ENCODE results near the gene TGFB2. TPM values are rescaled to one million over a fixed set of nuclear protein-coding genes. Genes with fewer than 3 reads are reported as not detected.
"Not testable (repeated sequence)": the region's sequence is repeated elsewhere in the genome, so short reads cannot be mapped to it uniquely, and the experiment has no call there.

TGFB2 gene
- polyA plus RNA-seq, 6 donors from 2014 or later, result 0.23 to 1.1 (median 0.43) TPM; not detected in 1

GRCh38 chr1:218315638-218316037 is 29.5 kb upstream of the TGFB2 start:
- no peak overlapping the region for H3K4me3 Mint-ChIP-seq
- peaks cover 22 to 25% of the 10 kb centered on the region in 2 donors for H3K36me3 Mint-ChIP-seq
- peaks cover 0 to 3% (median 0%) of the 10 kb centered on the region in 7 donors for H3K9me3 Mint-ChIP-seq
- no peak for DNase-seq
- ATAC-seq (ENCODE audit: low read depth in 2 of 2), result no peak
- H3K27me3 Mint-ChIP-seq, result no peaks in the 10 kb centered on the region
- H3K4me1 Mint-ChIP-seq, result peaks cover 0 to 7% (median 0%) of the 10 kb centered on the region in 3 donors
- no peak overlapping the region for H3K27ac Mint-ChIP-seq

GRCh38 chr1:218317061-218317460 is 28.1 kb upstream of the TGFB2 start:
- no peaks in the 10 kb centered on the region for H3K27me3 Mint-ChIP-seq
- DNase-seq (no peak), ATAC-seq (ENCODE audit: low read depth in 2 of 2) (no peak)
- peaks cover 0 to 7% (median 0%) of the 10 kb centered on the region in 3 donors for H3K4me1 Mint-ChIP-seq
- H3K36me3 Mint-ChIP-seq, result peaks cover 13 to 16% of the 10 kb centered on the region in 2 donors
- H3K9me3 Mint-ChIP-seq, result peaks cover 0 to 3% (median 0%) of the 10 kb centered on the region in 7 donors
- H3K4me3 Mint-ChIP-seq, result no peak overlapping the region
- peak overlapping the region in 1 of 6 donors; percentile 49 for H3K27ac Mint-ChIP-seq

DNA sequence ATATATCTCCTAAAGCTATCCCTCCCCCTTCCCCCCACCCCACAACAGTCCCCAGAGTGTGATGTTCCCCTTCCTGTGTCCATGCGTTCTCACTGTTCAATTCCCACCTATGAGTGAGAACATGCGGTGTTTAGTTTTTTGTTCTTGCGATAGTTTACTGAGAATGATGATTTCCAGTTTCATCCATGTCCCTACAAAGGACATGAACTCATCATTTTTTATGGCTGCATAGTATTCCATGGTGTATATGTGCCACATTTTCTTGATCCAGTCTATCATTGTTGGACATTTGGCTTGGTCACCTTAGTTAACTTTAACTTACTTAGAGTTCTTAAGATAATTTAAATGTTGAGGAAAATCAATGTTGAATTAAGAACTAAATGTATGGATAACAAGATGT is 25.0 kb upstream of the TGFB2 start:
- DNase-seq; H3K27me3 Mint-ChIP-seq; ATAC-seq (ENCODE audit: low read depth in 2 of 2); H3K4me1 Mint-ChIP-seq; H3K27ac Mint-ChIP-seq; H3K4me3 Mint-ChIP-seq; H3K9me3 Mint-ChIP-seq: not testable (repeated sequence)
- H3K36me3 Mint-ChIP-seq, result peaks cover 10 to 22% of the 10 kb centered on the region in 2 donors

DNA sequence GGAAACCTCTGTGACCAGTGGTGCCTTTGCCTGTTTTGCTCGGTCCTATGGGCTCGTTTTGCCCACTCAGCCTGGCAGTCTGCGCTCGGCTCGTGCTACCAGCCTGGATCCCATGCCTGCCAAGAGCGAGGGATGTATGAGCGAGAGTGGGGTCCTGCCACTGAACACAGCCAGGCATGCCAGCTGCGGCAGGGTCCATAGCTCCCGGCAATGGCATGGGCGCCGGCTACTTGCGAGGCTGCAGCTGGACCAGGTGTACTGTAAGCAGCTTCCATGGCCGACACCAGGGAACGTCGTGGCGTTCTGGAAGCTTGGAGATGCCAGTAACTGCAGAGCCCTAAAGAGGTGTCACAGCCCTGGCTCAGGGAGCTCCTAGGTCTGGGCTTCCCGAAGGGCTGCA is 22.4 kb upstream of the TGFB2 start:
- Mint-ChIP-seq H3K36me3 (peaks cover 10 to 23% of the 10 kb centered on the region in 2 donors), H3K27me3 (no peaks in the 10 kb centered on the region)
- DNase-seq, result no peak

GRCh38 chr1:218323568-218324225 is 21.4 kb upstream of the TGFB2 start:
- peaks cover 15 to 23% of the 10 kb centered on the region in 2 donors for H3K36me3 Mint-ChIP-seq
- H3K27ac Mint-ChIP-seq, result no peak overlapping the region
- H3K9me3 Mint-ChIP-seq, result peaks cover 0 to 3% (median 0%) of the 10 kb centered on the region in 7 donors
- no peaks in the 10 kb centered on the region for H3K4me1 Mint-ChIP-seq
- DNase-seq (no peak), ATAC-seq (ENCODE audit: low read depth in 2 of 2) (no peak)
- no peaks in the 10 kb centered on the region for H3K27me3 Mint-ChIP-seq
- no peak overlapping the region for H3K4me3 Mint-ChIP-seq

More for the DNA sequence above, 22.4 kb upstream of the TGFB2 start:
- ATAC-seq (ENCODE audit: low read depth in 2 of 2), result no peak
- H3K9me3 Mint-ChIP-seq, result peaks cover 0 to 3% (median 0%) of the 10 kb centered on the region in 7 donors
- H3K4me1 Mint-ChIP-seq, result no peaks in the 10 kb centered on the region
- no peak overlapping the region for H3K4me3 Mint-ChIP-seq
- peak overlapping the region in 1 of 6 donors; percentile 37 for H3K27ac Mint-ChIP-seq

GRCh38 chr1:218324226-218324580 is 20.9 kb upstream of the TGFB2 start:
- Mint-ChIP-seq H3K27me3 (no peaks in the 10 kb centered on the region), H3K27ac (peak overlapping the region in 1 of 6 donors; percentile 20), H3K9me3 (peaks cover 0 to 3% (median 0%) of the 10 kb centered on the region in 7 donors), H3K4me1 (no peaks in the 10 kb centered on the region), H3K4me3 (no peak overlapping the region), H3K36me3 (peaks cover 18 to 23% of the 10 kb centered on the region in 2 donors)
- no peak for DNase-seq
- no peak for ATAC-seq (ENCODE audit: low read depth in 2 of 2)

- peak overlapping the region in 1 of 8 donors; percentile 13 for H3K4me3 Mint-ChIP-seq
- ATAC-seq (ENCODE audit: low read depth in 2 of 2) (no peak), DNase-seq (no peak)
- peaks cover 7 to 22% of the 10 kb centered on the region in 2 donors for H3K36me3 Mint-ChIP-seq
- no peaks in the 10 kb centered on the region for H3K4me1 Mint-ChIP-seq
- H3K27me3 Mint-ChIP-seq, result no peaks in the 10 kb centered on the region
- peak overlapping the region in 3 of 6 donors; percentile 23 to 92 (median 36) for H3K27ac Mint-ChIP-seq
- no peaks in the 10 kb centered on the region for H3K9me3 Mint-ChIP-seq
These were observed 16.4 kb upstream of the TGFB2 start for GRCh38 chr1:218328769-218329168.

- Mint-ChIP-seq H3K4me1 (no peaks in the 10 kb centered on the region), H3K36me3 (peaks cover 7 to 14% of the 10 kb centered on the region in 2 donors), H3K27ac (no peak overlapping the region), H3K4me3 (no peak overlapping the region), H3K27me3 (no peaks in the 10 kb centered on the region), H3K9me3 (no peaks in the 10 kb centered on the region)
- DNase-seq (peak; percentile 24), ATAC-seq (ENCODE audit: low read depth in 2 of 2) (peak; percentile 30 to 51)
These were observed 15.0 kb upstream of the TGFB2 start for GRCh38 chr1:218330043-218330623.

DNA sequence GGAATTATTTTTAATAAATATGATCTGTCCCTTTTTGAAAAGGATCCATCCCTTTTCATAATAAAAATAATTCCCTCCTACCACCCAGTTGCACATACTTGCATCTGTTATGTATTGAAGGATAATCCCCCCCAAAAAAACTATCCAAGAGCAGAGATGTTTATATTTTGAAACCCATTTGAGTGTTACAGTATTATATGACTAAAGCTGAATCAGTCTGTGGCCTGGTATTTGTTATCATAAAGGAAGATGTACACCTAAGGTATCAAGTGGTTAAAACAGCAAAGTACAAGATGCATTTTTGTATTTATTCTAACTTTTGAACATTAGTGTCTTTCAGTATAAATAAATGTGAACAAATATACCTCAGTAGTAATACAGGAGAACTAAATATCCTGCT is 12.7 kb upstream of the TGFB2 start:
- Mint-ChIP-seq H3K9me3 (no peaks in the 10 kb centered on the region), H3K27ac (no peak overlapping the region), H3K27me3 (no peaks in the 10 kb centered on the region), H3K4me3 (no peak overlapping the region), H3K36me3 (peaks cover 7 to 11% of the 10 kb centered on the region in 2 donors), H3K4me1 (no peaks in the 10 kb centered on the region)
- no peak for DNase-seq
- ATAC-seq (ENCODE audit: low read depth in 2 of 2), result no peak

DNA sequence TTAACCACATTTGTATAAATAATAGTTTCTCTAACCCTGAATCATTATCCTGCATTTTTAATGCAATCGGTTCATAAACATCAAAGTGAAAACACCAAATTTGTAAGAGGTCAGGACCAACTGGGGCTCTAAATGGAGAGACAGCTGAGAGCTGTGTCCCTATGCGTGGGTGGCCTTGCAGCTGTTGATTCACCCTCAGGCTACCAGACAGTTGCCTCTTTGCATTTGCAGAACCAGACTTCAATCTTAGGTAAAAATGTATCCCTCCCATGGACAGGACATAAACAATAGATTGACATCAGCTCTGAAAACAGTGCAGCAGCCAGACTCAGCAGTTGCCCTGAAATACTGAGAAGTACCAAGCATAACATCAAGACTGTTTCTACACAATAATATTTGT is 8.8 kb upstream of the TGFB2 start:
- Mint-ChIP-seq H3K36me3 (peaks cover 0 to 11% of the 10 kb centered on the region in 2 donors), H3K27me3 (no peaks in the 10 kb centered on the region), H3K27ac (no peak overlapping the region), H3K9me3 (no peaks in the 10 kb centered on the region), H3K4me1 (peaks cover 0 to 2% (median 0%) of the 10 kb centered on the region in 3 donors), H3K4me3 (no peak overlapping the region)
- no peak for DNase-seq
- no peak for ATAC-seq (ENCODE audit: low read depth in 2 of 2)

DNA sequence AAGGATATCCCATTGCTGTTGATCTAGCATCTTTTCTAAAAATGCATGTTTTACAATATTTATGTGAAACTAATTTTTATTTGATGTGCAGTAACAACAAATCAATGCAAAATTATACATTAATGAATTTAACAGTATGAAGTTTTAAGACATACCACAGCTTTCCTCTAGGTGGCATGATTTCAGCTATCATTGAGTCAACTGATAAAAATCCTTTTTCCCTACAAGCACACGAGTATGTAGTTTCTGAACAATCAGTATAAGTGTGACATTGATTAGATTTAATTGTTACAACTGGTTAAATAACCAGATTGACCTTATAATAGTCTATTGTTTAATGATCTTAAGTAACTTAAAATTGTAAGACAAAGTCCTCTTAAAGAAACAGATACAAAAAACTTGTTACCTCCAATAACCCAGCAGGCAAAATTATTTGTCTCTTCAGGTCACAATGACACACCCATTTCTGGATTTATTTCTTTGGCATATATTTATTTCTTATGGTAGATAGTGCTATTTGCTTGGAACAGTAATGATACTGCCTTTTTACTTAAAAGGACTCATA is 5.8 kb upstream of the TGFB2 start:
- peak in 1 of 2 donors; percentile 37 for ATAC-seq (ENCODE audit: low read depth in 2 of 2)
- Mint-ChIP-seq H3K36me3 (no peaks in the 10 kb centered on the region), H3K27ac (no peak overlapping the region), H3K27me3 (no peaks in the 10 kb centered on the region), H3K4me3 (peak overlapping the region in 1 of 8 donors; percentile 38), H3K4me1 (peaks cover 0 to 2% (median 0%) of the 10 kb centered on the region in 3 donors), H3K9me3 (no peaks in the 10 kb centered on the region)
- DNase-seq, result peak; percentile 18

GRCh38 chr1:218341325-218341724 is 3.8 kb upstream of the TGFB2 start:
- no peaks in the 10 kb centered on the region for H3K27me3 Mint-ChIP-seq
- no peak overlapping the region for H3K4me3 Mint-ChIP-seq
- no peaks in the 10 kb centered on the region for H3K36me3 Mint-ChIP-seq
- ATAC-seq (ENCODE audit: low read depth in 2 of 2), result no peak
- no peak for DNase-seq
- peak overlapping the region in 1 of 6 donors; percentile 33 for H3K27ac Mint-ChIP-seq
- no peaks in the 10 kb centered on the region for H3K9me3 Mint-ChIP-seq
- peaks cover 4 to 7% (median 4%) of the 10 kb centered on the region in 3 donors for H3K4me1 Mint-ChIP-seq

GRCh38 chr1:218342091-218342490 is 3.0 kb upstream of the TGFB2 start:
- H3K36me3 Mint-ChIP-seq, result no peaks in the 10 kb centered on the region

More at GRCh38 chr1:218342091-218342490, 3.0 kb upstream of the TGFB2 start:
- H3K27ac Mint-ChIP-seq, result no peak overlapping the region
- no peak overlapping the region for H3K4me3 Mint-ChIP-seq
- peaks cover 12 to 14% (median 12%) of the 10 kb centered on the region in 3 donors for H3K4me1 Mint-ChIP-seq
- H3K27me3 Mint-ChIP-seq, result no peaks in the 10 kb centered on the region
- no peaks in the 10 kb centered on the region for H3K9me3 Mint-ChIP-seq
- DNase-seq (no peak), ATAC-seq (ENCODE audit: low read depth in 2 of 2) (no peak)
